ENCODE results near the gene ANKRD61. TPM values are rescaled to one million over a fixed set of nuclear protein-coding genes. Genes with fewer than 3 reads are reported as not detected.
"Not testable (repeated sequence)": the region's sequence is repeated elsewhere in the genome, so short reads cannot be mapped to it uniquely, and the experiment has no call there.

Gene ANKRD61
- not detected for total RNA-seq

DNA sequence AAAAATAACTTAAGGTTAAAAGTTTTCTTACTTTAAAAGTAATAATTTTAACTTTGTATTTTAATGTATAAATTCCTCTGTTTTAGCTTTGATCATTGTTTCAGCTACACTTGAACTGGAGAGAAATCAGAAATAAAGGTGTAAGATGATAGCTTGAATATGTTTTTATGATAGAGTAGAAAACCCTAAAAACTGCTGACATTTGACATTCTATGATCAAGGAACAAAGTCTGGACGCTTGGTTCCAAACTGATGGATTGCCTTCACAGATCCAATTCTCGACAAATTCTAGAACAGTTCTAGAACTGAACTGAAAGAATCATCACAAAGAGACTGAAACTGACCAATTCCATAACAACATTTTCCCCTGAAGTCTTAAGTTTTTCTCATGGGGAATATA lies at the start of gene ANKRD61:
Gene ANKRD61, plus strand, starts transcription at position 389 of the 400 bp plus-strand sequence. Its CDS starts 0 bp downstream, at position 389.
- DNase-seq (ENCODE audit: low spot score) (no peak), ATAC-seq (no peak)

DNA sequence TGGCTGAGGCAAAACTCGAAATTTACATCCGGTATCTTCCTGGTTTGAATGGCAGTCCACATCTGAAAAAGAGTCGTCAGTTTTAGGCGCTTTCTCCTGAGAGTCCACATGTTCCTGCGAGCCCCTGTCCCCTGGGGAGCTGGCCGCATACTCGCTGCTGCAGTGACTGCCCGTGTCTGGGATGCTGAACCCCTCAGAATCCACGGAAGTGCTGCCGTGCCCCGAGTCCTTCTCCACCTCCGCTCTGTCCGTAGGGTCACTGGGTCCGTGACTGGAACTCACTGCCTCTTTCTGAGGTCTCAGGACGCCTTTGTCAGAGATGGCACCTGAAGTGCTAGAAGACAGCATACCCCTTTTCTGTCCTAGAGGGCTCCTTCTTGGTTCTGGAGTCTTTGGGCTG lies 44.1 kb upstream of the ANKRD61 start:
- ATAC-seq; DNase-seq (ENCODE audit: low spot score): not testable (repeated sequence)

DNA sequence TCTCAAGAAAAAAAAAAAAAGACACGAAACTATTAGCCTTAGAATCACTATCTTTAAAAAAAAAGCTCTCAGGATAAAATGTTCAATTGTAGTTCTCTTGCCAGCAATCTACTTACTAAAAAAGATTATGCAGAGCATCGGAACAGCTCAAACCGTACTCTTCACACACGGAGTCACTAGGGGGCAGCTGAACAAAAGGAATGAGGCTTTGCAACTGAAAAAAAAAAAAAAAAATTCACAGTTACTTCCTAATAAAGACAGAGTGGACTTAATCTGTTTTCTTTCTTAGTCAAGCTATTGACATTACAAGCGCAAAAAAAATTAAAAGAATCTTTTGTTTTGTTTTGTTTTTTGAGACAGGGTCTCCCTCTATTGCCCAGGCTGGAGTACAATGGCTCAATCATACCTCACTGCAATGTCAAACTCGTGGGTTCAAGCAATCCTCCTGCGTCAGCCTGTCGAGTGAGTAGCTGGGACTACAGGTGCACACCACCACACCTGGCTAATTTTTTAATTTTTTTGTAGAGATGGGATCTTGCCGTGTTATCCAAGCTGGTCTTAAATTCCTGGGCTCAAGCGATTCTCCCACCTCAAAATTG lies 33.9 kb upstream of the ANKRD61 start:
- peak; percentile 92 for ATAC-seq
- no peak for DNase-seq (ENCODE audit: low spot score)

DNA sequence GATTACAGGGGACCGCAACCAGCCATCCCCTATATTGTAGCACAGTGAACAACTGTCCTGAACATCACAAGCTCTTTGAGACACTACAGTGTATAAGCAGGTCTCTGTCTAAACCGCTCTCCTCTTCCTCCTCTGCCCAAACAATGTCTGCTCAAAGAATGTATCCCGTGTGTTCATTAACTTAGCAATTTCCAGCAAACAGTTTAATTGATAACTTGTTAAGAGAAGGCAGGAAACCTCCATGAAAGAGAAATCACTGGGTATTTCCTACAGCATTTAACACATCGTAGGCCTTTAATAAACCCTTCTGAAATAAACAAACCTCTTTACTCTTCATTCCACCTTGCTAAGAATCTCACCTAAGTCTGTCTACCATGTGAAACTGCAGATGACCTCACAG lies 23.8 kb upstream of the ANKRD61 start:
- DNase-seq (ENCODE audit: low spot score): no peak
- no peak for ATAC-seq

DNA sequence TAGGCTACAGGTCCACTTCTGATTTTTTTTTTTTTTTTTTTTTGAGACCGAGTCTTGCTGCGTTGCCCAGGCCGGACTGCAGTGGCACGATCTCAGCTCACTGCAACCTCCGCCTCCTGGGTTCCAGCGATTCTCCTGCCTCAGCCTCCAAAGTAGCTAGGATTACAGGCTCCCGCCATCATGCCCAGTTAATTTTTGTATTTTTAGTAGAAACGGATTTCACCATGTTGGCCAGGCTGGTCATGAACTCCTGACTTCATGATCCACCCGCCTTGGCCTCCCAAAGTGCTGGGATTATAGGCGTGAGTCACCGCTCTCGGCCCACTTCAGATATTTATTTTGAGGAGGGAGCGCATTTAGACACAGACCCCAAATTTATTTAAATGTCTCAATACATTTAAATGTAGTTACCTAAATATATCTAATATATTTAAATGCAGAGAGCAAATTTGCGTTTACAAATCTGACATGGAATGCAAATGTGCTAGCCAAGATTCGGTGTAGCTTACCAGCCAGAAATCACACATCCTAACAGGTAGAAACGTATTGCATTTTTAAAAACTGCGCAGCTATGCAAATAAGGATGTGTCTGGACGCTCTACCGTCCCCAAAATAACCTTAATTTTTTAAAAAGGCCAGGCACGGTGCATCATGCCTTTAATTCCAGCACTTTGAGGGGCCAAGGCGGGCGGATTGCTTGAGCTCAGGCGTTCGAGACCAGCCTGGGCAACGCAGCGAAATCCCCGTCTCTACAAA lies 23.2 kb upstream of the ANKRD61 start:
- ATAC-seq; DNase-seq (ENCODE audit: low spot score): not testable (repeated sequence)

DNA sequence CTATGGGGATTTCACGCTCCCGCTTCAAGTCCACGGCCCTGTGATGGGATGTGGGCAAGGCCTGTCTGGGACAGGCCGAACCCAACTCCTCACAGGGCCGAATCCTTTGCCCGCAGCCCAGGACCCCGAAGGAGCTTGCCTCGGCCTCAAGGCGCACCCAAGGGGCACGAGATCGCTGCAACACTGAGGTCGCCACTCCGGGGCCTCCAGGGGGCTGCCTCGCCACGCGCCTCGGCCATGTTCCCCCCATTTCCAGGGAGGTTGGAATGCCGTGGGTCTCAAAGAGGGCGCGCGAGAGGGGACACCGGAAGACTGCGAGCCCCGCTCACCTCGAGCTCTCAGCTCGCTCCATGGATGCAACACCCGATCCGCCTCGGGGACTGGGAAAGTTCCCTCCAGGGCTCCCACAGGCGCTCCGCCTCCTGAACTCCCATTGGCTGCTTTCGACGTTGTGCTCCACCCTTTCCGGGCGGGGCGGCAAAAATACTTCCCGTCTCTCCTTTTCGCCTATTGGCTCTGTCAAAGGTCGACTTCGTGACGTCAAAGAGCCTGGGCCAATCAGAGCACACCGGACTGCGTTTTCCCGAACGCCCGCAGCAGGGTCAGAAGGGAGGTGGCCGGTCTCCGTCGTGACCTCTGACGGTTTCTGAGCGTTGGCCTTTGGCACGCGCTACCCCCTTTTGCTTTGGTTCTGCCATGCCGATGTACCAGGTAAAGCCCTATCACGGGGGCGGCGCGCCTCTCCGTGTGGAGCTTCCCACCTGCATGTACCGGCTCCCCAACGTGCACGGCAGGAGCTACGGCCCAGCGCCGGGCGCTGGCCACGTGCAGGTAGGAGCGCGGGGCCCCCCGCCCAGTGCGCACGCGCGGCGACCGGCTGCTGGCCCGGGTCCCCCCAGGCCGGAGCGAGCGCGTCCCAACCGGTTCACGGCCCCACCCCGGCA lies 22.2 kb upstream of the ANKRD61 start, which contains the start of the genes AIMP2 and PMS2:
Gene AIMP2, plus strand, starts transcription at position 605 of the 944 bp plus-strand sequence. Its CDS starts 92 bp downstream, at position 697.
Gene PMS2, minus strand, starts transcription at position 382 of the 944 bp plus-strand sequence. Its CDS starts 30 bp downstream, at position 352.
- ATAC-seq (peak; percentile 86), DNase-seq (ENCODE audit: low spot score) (peak; percentile 99)

DNA sequence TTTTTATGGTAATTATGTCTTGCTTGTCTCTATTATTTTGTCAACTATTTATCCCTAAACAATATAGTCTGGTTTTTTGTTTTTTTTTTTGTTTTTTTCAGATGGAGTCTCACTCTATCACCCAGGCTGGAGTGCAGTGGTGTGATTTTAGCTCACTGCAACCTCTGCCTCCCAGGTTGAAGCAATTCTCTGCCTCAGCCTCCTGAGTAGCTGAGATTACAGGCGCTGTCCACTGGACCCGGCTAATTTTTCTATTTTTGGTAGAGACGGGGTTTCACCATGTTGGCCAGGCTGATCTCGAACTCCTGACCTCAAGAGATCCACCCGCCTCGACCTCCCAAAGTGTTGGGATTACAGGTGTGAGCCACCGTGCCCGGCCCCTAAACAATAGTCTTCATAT lies 20.8 kb upstream of the ANKRD61 start:
- not testable (repeated sequence) for ATAC-seq; DNase-seq (ENCODE audit: low spot score)

GRCh38 chr7:6011541-6011940 lies 19.6 kb upstream of the ANKRD61 start:
- DNase-seq (ENCODE audit: low spot score) (no peak), ATAC-seq (no peak)

DNA sequence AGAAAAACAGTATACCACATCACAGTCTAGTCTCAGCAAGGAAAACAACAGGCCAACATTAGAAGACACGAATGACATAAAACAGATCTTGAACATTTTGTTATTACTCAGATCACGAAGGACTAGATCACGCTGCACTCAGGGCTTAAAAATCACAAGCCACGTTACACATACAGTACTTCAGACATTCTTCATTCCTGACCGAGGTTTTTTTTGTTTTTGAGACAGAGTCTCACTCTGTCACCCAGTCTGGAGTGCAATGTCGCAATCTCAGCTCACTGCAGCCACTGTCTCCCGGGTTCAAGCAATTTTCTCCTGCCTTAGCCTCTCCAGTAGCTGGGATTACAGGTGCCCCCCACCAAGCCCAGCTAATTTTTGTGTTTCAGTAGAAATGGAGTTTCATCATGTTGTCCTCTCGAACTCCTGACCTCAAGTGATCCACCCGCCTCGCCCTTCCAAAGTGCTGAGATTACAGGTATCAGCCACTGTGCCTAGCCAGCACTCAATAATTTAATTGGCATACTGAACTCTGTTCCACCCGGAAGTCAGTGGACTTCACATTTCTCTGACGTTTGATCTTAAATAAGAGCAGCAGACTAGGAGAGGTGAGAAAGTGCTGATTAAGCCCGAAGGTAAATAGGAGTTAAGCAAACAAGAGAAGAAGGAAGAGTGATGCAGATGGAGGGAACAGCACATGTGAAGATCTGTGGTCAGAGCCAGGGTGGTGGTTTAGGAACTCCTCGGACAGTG lies 18.6 kb upstream of the ANKRD61 start:
- peak; percentile 80 for DNase-seq (ENCODE audit: low spot score)

GRCh38 chr7:6015917-6016652 lies 15.1 kb upstream of the ANKRD61 start:
- peak; percentile 80 for DNase-seq (ENCODE audit: low spot score)
- ATAC-seq: peak; percentile 69

More for the DNA sequence above, 18.6 kb upstream of the ANKRD61 start:
- ATAC-seq: peak; percentile 61

GRCh38 chr7:6016653-6016966 lies 14.6 kb upstream of the ANKRD61 start:
- ATAC-seq (no peak), DNase-seq (ENCODE audit: low spot score) (no peak)

DNA sequence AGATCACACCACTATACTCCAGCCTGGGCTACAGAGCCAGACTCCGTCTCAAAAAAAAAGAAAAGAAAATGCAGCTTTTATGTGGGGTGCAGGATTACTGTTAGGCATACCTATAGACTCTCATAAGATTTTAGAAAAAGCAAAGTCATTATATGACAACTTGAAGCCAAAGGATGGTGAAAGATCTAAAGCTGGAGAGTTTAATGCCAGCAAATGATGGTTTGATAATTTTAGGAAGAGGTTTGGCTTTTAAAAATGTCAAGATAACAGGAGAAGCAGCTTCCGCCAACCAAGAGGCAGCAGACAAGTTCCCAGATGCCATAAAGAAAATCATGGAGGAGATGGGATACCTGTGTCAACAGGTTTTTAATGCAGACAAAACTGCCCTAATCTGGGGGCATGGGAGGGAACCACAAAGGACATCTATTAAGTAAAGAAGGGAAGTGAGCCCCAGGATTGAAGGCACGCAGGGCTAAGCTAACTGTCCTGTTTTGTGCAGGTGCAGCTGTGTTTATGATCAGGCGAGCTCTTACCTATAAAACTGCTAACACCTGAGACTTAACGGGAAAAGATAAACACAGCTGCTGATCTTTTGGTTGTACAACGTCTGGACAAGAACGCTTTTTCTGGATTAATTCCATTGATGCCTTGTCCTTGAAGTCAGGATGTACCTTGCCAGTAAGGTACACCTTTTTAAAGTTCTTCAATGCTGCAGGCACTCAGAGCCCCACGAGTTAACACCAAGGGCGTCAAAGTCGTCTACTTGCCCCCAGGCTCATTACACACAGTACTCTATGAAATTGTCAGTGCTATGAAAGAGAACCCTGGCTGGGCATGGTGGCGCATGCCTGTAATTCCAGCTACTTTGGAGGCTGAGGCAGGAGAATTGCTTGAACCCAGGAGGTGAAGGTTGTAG lies 10.5 kb upstream of the ANKRD61 start:
- ATAC-seq (no peak), DNase-seq (ENCODE audit: low spot score) (no peak)

GRCh38 chr7:6022707-6023106 lies 8.5 kb upstream of the ANKRD61 start:
- DNase-seq (ENCODE audit: low spot score): no peak

DNA sequence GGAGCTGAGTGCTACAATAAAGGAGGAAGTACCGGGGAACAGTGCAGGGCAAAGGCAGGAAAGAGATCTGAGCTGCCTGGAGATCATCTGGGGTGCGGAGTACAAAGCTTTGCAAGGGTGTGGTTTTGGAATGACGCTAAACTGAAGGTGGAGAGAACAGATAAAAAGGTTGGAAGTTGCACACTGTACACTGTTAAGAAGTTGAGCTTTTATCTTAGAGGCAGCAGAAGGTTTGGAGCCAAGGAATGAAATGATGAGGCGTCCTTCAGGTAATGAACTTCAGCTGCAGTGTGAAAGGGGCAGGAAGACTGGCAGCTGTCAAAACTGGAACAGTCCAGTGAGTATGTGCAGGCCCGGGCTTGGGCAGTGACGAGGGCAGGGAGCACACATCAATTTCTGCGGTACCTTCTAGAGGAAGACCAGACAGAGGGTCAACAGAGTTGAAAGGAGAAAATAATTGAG lies 7.2 kb upstream of the ANKRD61 start:
- DNase-seq (ENCODE audit: low spot score) (no peak), ATAC-seq (no peak)

More at GRCh38 chr7:6022707-6023106, 8.5 kb upstream of the ANKRD61 start:
- no peak for ATAC-seq

GRCh38 chr7:6026011-6026819 lies 5.0 kb upstream of the ANKRD61 start:
- DNase-seq (ENCODE audit: low spot score) (peak; percentile 49), ATAC-seq (peak; percentile 85)

DNA sequence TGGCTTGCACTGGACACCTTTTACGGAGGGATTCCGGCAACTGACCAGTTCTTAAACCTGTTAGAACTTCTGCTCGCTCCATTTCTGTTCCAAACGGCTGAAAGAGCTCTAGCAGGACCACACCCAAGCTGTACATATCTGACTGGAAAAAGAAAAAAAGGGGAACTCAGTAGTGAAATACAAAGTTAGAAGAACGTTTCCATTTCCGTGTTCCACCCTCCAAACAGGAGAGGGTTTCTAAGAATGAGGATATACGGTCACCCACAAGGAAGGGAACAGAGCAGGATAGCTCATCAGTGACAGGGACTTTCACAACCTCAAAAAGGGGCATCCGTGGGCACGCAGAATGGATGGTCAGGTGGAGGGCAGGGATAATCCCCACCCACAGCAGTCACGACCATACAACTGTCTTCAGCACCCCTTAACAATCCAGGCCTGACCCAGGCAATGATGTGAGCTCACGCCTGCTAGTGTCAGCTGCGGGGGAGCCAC lies 4.3 kb upstream of the ANKRD61 start:
- DNase-seq (ENCODE audit: low spot score) (no peak), ATAC-seq (peak; percentile 28)

- ATAC-seq: no peak
- DNase-seq (ENCODE audit: low spot score): no peak
These were observed 3.3 kb upstream of the ANKRD61 start for GRCh38 chr7:6027806-6028365.

Measured in left lobe of liver (tissue), 2 donors.